ENCODE results near the gene NKX2-2. TPM values are rescaled to one million over a fixed set of nuclear protein-coding genes. Genes with fewer than 3 reads are reported as not detected.

NKX2-2 gene
- total and polyA plus RNA-seq, 2 of the 4 experiments (the other 2 are of a cell fraction), result not detected

DNA sequence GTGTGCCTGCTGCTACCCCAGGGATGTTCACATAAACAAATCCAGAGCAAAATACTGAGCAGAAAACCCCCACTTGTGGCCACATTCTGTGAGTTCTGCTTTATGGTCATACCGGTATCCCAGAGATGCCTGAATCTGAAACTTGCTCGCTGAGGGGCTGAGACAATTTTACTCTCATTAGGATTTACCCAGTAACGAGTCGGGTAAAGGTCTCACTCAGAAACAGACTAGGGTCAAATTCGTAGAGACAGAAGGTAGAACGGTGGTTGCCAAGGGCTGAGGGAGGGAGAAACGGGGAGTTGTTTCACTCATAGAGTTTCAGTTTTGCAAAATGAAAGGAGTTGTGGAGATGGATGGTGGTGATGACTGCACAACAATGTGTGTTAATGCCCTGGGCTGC is 45.4 kb upstream of the NKX2-2 start:
- no peak for ATAC-seq (ENCODE audit: low read depth)
- ChIA-PET CTCF (no interaction called here), POLR2A (ENCODE audit: unreplicated experiment) (no interaction called here)
- TF ChIP-seq NFE2L2 (IDR thresholded peaks at IDR 0.05; ENCODE audit: low read depth, low read length), result no peak
- TF ChIP-seq SMC3 (IDR thresholded peaks at IDR 0.05; ENCODE audit: low read depth, low read length), result no peak
- TF ChIP-seq FOS (IDR thresholded peaks at IDR 0.05; ENCODE audit: low read depth, low read length), result no peak
- no peak for TF ChIP-seq MAZ (IDR thresholded peaks at IDR 0.05; ENCODE audit: borderline replicate concordance, low read depth, low read length)
- TF ChIP-seq RAD21 (IDR thresholded peaks at IDR 0.05; ENCODE audit: low read length), result no peak
- no peak for TF ChIP-seq POLR2A (IDR thresholded peaks at IDR 0.05; ENCODE audit: low read depth, low read length)
- no peak for TF ChIP-seq USF2 (IDR thresholded peaks at IDR 0.05; ENCODE audit: low read depth, low read length)
- TF ChIP-seq ELK1 (IDR thresholded peaks at IDR 0.05; ENCODE audit: borderline replicate concordance, low read depth, low read length), result no peak
- no peak for TF ChIP-seq CEBPB (IDR thresholded peaks at IDR 0.05; ENCODE audit: low read depth, low read length)
- no peak for TF ChIP-seq MAFK (IDR thresholded peaks at IDR 0.05; ENCODE audit: low read depth, low read length)
- TF ChIP-seq, protein P1, sequence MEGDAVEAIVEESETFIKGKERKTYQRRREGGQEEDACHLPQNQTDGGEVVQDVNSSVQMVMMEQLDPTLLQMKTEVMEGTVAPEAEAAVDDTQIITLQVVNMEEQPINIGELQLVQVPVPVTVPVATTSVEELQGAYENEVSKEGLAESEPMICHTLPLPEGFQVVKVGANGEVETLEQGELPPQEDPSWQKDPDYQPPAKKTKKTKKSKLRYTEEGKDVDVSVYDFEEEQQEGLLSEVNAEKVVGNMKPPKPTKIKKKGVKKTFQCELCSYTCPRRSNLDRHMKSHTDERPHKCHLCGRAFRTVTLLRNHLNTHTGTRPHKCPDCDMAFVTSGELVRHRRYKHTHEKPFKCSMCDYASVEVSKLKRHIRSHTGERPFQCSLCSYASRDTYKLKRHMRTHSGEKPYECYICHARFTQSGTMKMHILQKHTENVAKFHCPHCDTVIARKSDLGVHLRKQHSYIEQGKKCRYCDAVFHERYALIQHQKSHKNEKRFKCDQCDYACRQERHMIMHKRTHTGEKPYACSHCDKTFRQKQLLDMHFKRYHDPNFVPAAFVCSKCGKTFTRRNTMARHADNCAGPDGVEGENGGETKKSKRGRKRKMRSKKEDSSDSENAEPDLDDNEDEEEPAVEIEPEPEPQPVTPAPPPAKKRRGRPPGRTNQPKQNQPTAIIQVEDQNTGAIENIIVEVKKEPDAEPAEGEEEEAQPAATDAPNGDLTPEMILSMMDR (conservative IDR thresholded peaks at IDR 0.05; ENCODE audit: low read depth, low read length), result no peak
- no peak for TF ChIP-seq BHLHE40 (IDR thresholded peaks at IDR 0.05; ENCODE audit: low read depth, low read length)
- intact Hi-C loops (cut with micrococcal nuclease), result no loop called here
- Histone ChIP-seq H2BK20ac (ENCODE audit: low read depth, low read length) (no peak overlapping the region), H4K20me1 (ENCODE audit: insufficient read depth, low read length) (no peaks in the 10 kb centered on the region), H3K27ac (ENCODE audit: insufficient read depth, low read length) (no peak overlapping the region), H3K23ac (ENCODE audit: low read depth, low read length) (no peak overlapping the region), H4K8ac (ENCODE audit: low read depth in 2 of 2, low read length in 2 of 2) (no peak overlapping the region), H3K36me3 (ENCODE audit: control insufficient read depth, insufficient read depth, low read length) (no peaks in the 10 kb centered on the region), H2BK5ac (ENCODE audit: low read depth, low read length, poor library complexity, severe bottlenecking) (no peak overlapping the region), H3K4me1 (ENCODE audit: control insufficient read depth, insufficient read depth, low read length) (no peaks in the 10 kb centered on the region), H2BK15ac (ENCODE audit: low read depth, low read length) (no peak overlapping the region), H4K91ac (ENCODE audit: insufficient read depth, low read depth, low read length) (no peak overlapping the region), H2AK9ac (replicated peaks; ENCODE audit: low read depth, low read length, poor library complexity) (no peak overlapping the region), H3K4me2 (ENCODE audit: low read depth, low read length) (no peak overlapping the region), H3K9ac (ENCODE audit: low read depth, low read length) (no peak overlapping the region), H3K4ac (ENCODE audit: low read depth, low read length) (no peak overlapping the region), H3K56ac (ENCODE audit: extremely low read depth, insufficient read depth, low read length) (no peak overlapping the region), H2BK120ac (ENCODE audit: low read depth, low read length) (no peak overlapping the region), H4K5ac (ENCODE audit: low read depth, low read length) (no peak overlapping the region), H3K9me3 (ENCODE audit: control insufficient read depth, insufficient read depth, low read length) (no peaks in the 10 kb centered on the region), H3K9me1 (ENCODE audit: insufficient read depth, low read length) (no peaks in the 10 kb centered on the region), H2AFZ (replicated peaks; ENCODE audit: low read length, poor library complexity) (no peak overlapping the region), H3K27me3 (ENCODE audit: control insufficient read depth, insufficient read depth, low read length) (no peaks in the 10 kb centered on the region), H2AK5ac (ENCODE audit: low read depth, low read length) (no peak overlapping the region), H3K14ac (replicated peaks; ENCODE audit: low read depth, low read length) (no peak overlapping the region), H3K18ac (ENCODE audit: low read depth, low read length) (no peak overlapping the region), H3K4me3 (ENCODE audit: insufficient read depth, low read depth, low read length) (no peak overlapping the region), H3K79me1 (ENCODE audit: low read depth in 1 of 2, low read length in 2 of 2) (no peaks in the 10 kb centered on the region)
- BruUV-seq (replicated peaks), result no TSS peak
- DNase-seq, result no peak
- 45% methylated on average over 5 of the region's 7 CpGs; no CpG with 5 or more reads in 1 of the 2 experiments for WGBS, 2 experiments (ENCODE audit: extremely low coverage in 2 of 2, insufficient read length in 1 of 2)
- dilution Hi-C loops (cut with HindIII; ENCODE audit: low sequenced_read_pairs, unreplicated experiment), result no loop called here
- in situ Hi-C loops (cut with MboI; ENCODE audit: low sequenced_read_pairs), result no loop called here
